Tibial artery (tissue), 4 donors: Measurements from ENCODE around the gene ERH.

Source experiments
- DNase-seq, 2 donors: peaks; one replicate each; pipeline ENCODE4 v3.0.0-alpha.2; 2019
- H3K27ac ChIP-seq, 2 donors: fragments of 200-600 bp; sonication (generic) in 1 of 2; 1 replicate in 1 of 2; 2 replicates in 1 of 2; pipeline ENCODE4 v1.5.1; 2018 to 2019; ENCODE audit warnings: mild to moderate bottlenecking in 1 of 2
- H3K27me3 ChIP-seq, 2 donors: fragments of 200-600 bp; sonication (generic) in 1 of 2; one replicate each; pipeline versions ENCODE4 v1.5.1 to v1.6.0; 2016 to 2019
- H3K36me3 ChIP-seq, 3 donors: fragments of 200-600 bp; sonication (generic) in 2 of 3; one replicate each; pipeline ENCODE4 v1.5.1; 2016 to 2019; ENCODE audit warnings: mild to moderate bottlenecking in 2 of 3
- H3K4me1 ChIP-seq, 4 donors: fragments of 200-600 bp; sonication (generic) in 2 of 4; 1 replicate in 3 of 4; 2 replicates in 1 of 4; pipeline ENCODE4 v1.5.1; 2016 to 2019
- H3K4me3 ChIP-seq, 2 donors: fragments of 200-600 bp; sonication (generic) in 1 of 2; 1 replicate in 1 of 2; 2 replicates in 1 of 2; pipeline ENCODE4 v1.5.1; 2018 to 2019; ENCODE audit warnings: mild to moderate bottlenecking in 2 of 2
- H3K9me3 ChIP-seq, 3 donors: fragments of 200-600 bp; sonication (generic) in 1 of 3; one replicate each; pipeline ENCODE4 v1.5.1; 2016 to 2019
- intact Hi-C: fragments of 100-400 bp; cut with DNase I; formaldehyde crosslinking; loops from one replicate; pipeline ENCODE4 v1.15.0; 2023; ENCODE audit warnings: low total_unique reads
- TF ChIP-seq, protein P1 (sequence below), 2 experiments: fragments of 200-600 bp in 1 of 2; fragments of 450-650 bp in 1 of 2; IDR thresholded peaks; one replicate each; pipeline ENCODE4 v1.5.1; 2017 to 2019; ENCODE audit warnings: antibody characterized with exemption in 2 of 2, mild to moderate bottlenecking in 1 of 2, moderate library complexity in 1 of 2

The ERH gene

DNA sequence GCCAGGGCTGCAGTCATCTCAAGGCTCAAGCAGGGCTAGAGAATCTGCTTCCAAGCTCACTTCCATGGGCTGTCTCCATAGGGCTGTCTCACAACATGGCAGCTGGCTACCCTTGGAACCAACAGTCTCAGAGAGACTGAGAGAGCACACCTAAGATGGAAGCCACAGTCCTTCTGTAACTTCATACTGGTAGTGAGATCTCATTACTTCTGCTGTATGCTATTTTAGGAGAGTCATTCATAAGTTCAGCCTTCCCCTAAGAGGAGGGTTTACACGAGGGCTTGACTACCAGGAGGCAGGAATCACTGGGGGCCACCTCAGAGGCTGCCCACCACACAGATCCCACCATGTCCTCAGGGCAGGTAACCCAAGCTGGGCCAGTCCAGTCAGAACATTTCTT is 29.7 kb downstream of the ERH start:
- no peak overlapping the region for H3K27ac ChIP-seq
- no peak for DNase-seq
- H3K4me1 ChIP-seq: no peaks in the 10 kb centered on the region
- H3K4me3 ChIP-seq: no peak overlapping the region
- peaks cover 0 to 7% of the 10 kb centered on the region in 2 donors for H3K27me3 ChIP-seq
- intact Hi-C loops: no loop called here
- H3K9me3 ChIP-seq: no peaks in the 10 kb centered on the region
- TF ChIP-seq, protein P1, sequence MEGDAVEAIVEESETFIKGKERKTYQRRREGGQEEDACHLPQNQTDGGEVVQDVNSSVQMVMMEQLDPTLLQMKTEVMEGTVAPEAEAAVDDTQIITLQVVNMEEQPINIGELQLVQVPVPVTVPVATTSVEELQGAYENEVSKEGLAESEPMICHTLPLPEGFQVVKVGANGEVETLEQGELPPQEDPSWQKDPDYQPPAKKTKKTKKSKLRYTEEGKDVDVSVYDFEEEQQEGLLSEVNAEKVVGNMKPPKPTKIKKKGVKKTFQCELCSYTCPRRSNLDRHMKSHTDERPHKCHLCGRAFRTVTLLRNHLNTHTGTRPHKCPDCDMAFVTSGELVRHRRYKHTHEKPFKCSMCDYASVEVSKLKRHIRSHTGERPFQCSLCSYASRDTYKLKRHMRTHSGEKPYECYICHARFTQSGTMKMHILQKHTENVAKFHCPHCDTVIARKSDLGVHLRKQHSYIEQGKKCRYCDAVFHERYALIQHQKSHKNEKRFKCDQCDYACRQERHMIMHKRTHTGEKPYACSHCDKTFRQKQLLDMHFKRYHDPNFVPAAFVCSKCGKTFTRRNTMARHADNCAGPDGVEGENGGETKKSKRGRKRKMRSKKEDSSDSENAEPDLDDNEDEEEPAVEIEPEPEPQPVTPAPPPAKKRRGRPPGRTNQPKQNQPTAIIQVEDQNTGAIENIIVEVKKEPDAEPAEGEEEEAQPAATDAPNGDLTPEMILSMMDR (IDR thresholded peaks at IDR 0.05): no peak
- no peaks in the 10 kb centered on the region for H3K36me3 ChIP-seq

DNA sequence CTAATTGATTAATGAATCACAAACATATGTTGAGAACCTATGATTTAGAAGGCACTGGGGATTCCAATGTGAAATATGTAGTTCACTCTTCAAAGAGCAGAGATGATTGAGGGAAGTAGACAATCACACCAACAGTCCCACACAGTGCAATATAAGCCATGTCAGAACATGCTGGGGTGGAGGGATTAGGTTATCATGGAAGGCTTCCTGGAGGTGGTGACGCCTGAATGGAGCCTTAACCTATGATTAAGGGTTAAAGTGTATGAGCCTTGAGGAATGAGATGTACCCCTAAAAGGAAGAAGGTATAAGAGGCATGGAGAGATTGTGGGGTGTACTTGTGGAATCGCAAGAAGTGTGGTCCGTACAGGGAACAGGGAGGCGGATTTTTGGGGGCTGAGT is 31.3 kb downstream of the ERH start:
- DNase-seq: no peak
- H3K36me3 ChIP-seq: no peaks in the 10 kb centered on the region
- intact Hi-C loops: no loop called here
- TF ChIP-seq, protein P1 (IDR thresholded peaks at IDR 0.05): no peak
- H3K9me3 ChIP-seq: no peaks in the 10 kb centered on the region
- H3K27me3 ChIP-seq: peaks cover 0 to 7% of the 10 kb centered on the region in 2 donors
- H3K27ac ChIP-seq: no peak overlapping the region
- H3K4me3 ChIP-seq: no peak overlapping the region
- H3K4me1 ChIP-seq: no peaks in the 10 kb centered on the region

DNA sequence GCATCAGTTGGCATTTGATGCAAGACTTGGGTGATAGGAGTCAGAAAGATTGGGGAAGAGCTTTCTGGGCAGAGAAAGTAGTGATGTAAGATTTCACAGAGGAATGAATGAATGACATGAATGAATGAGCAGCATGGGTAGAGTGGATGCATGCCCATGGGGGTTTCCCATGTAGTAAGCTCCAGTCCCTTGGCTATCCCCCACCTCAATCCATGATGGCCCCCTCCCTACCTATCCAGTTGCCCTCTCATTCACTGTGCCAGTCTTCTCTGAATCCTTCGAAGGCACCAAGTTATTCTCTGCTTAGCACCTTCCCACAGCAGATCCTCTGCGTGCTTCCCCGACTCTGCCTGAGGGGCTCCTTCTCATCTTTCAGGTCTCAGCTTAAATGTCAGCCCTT is 32.0 kb downstream of the ERH start:
- H3K9me3 ChIP-seq: no peaks in the 10 kb centered on the region
- H3K27ac ChIP-seq: no peak overlapping the region
- peaks cover 0 to 7% of the 10 kb centered on the region in 2 donors for H3K27me3 ChIP-seq
- H3K4me3 ChIP-seq: no peak overlapping the region
- TF ChIP-seq, protein P1 (IDR thresholded peaks at IDR 0.05): no peak
- no peaks in the 10 kb centered on the region for H3K4me1 ChIP-seq
- no peaks in the 10 kb centered on the region for H3K36me3 ChIP-seq
- intact Hi-C loops: no loop called here
- no peak for DNase-seq

DNA sequence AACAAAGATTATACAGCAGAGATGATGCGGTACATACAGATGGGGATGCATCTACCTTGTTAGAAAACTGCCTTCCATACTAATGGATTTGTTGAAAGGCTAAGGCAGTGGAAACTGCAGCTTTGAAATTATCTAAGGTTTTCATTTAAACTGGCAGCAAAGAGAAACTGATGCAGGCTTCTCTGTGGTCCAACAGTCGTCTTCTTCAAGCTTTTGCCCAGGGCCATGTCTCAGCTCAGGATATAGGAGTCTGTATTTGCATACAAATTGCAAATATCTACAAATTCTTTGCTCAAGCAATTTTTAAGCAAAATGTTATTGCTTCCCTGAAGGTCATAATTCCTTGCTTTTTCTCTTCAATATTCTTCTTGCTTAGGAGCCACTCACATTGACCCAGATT is 33.7 kb downstream of the ERH start:
- H3K27ac ChIP-seq: no peak overlapping the region
- intact Hi-C loops: loop anchor here (5.0 kb wide), 1 partner anchor 122 kb away; no protein-coding TSS in a partner anchor
- no peaks in the 10 kb centered on the region for H3K36me3 ChIP-seq
- peaks cover 0 to 7% of the 10 kb centered on the region in 2 donors for H3K27me3 ChIP-seq
- DNase-seq: no peak
- no peak overlapping the region for H3K4me3 ChIP-seq
- no peaks in the 10 kb centered on the region for H3K4me1 ChIP-seq
- H3K9me3 ChIP-seq: no peaks in the 10 kb centered on the region
- TF ChIP-seq, protein P1 (IDR thresholded peaks at IDR 0.05): no peak

DNA sequence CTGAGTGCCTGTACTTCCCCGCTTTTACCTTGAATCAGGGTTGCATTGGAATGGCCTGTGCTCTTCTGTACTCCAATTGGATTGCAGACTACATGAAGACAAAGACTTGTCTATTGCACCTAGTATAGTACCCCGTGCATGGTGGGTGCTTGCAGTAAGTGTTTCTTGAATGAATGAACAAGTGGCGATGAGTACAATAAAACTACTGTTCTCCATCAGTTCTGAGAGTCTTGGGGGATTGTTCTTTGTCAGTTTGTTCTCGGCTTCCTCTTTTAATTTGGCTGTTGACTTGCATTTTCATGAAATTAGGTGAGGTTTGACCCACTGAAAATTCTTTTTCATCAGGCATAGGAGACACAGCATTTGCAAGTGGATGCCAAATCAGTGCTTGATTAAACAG is 34.1 kb downstream of the ERH start:
- DNase-seq: no peak
- H3K36me3 ChIP-seq: no peaks in the 10 kb centered on the region
- no peak overlapping the region for H3K27ac ChIP-seq
- peaks cover 0 to 7% of the 10 kb centered on the region in 2 donors for H3K27me3 ChIP-seq
- H3K4me3 ChIP-seq: no peak overlapping the region
- no peaks in the 10 kb centered on the region for H3K9me3 ChIP-seq
- intact Hi-C loops: loop anchor here (5.0 kb wide), 1 partner anchor 122 kb away; no protein-coding TSS in a partner anchor
- TF ChIP-seq, protein P1 (IDR thresholded peaks at IDR 0.05): no peak
- H3K4me1 ChIP-seq: no peaks in the 10 kb centered on the region

DNA sequence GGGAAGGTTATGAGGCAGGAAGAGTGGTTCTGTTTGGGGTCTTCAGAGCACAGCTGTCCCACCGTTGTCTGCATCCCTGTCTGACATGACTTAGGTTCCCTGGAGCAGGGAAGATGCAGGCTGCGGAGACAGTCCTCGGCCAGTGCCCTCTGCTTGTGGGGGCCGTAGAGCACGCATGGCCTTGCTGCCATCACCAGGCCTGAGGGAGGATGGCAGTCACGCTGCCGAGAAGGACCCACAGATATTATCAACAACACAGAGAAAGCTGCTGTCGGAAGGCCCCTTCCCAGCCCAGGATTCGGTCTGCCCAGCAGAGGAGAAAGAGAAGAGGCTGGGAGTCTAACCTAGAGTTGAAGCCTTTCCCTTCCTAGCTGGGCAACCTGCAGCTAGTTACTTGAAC is 35.0 kb downstream of the ERH start:
- Histone ChIP-seq H3K27ac (no peak overlapping the region), H3K27me3 (peaks cover 0 to 7% of the 10 kb centered on the region in 2 donors), H3K4me3 (no peak overlapping the region), H3K4me1 (peaks cover 0 to 2% (median 0%) of the 10 kb centered on the region in 4 donors), H3K9me3 (no peaks in the 10 kb centered on the region), H3K36me3 (no peaks in the 10 kb centered on the region)
- intact Hi-C loops: loop anchor here (5.0 kb wide), 1 partner anchor 121 kb away; no protein-coding TSS in a partner anchor
- TF ChIP-seq, protein P1 (IDR thresholded peaks at IDR 0.05): peak; percentile 61
- peak in 1 of 2 donors; percentile 41 for DNase-seq
